Central memory CD4-positive, alpha-beta T cell (primary cell): ENCODE data around the gene ADORA2B.
"Not testable (repeated sequence)": the region's sequence is repeated elsewhere in the genome, so short reads cannot be mapped to it uniquely, and the experiment has no call there.

Source experiments
- DNase-seq: peaks from one replicate; pipeline ENCODE4 v3.0.0; 2022
- total RNA-seq, 3 experiments: gene quantifications; one replicate each; lab custom pipeline; 2026; lab: John Stamatoyannopoulos, UW

The ADORA2B gene
- 0 to 2.6 (median 0) reads per million in 3 experiments for total RNA-seq

- DNase-seq, result no peak
Observed at GRCh38 chr17:15944759-15945526, at the start of gene ADORA2B. TSS of gene ADORA2B (plus strand) at chr17:15945130. CDS start at chr17:15945249, 119 bp downstream.

GRCh38 chr17:15896277-15896676, 48.7 kb upstream of the ADORA2B start:
- no peak for DNase-seq

GRCh38 chr17:15896834-15897233, 48.1 kb upstream of the ADORA2B start:
- no peak for DNase-seq

GRCh38 chr17:15899596-15899995, 45.3 kb upstream of the ADORA2B start:
- DNase-seq, result not testable (repeated sequence)

- DNase-seq, result no peak
Observed at GRCh38 chr17:15900871-15901270, 44.1 kb upstream of the ADORA2B start.

- not testable (repeated sequence) for DNase-seq
Observed at GRCh38 chr17:15905236-15905635, 39.7 kb upstream of the ADORA2B start.

GRCh38 chr17:15907290-15907689, 37.6 kb upstream of the ADORA2B start:
- no peak for DNase-seq

- no peak for DNase-seq
Observed at GRCh38 chr17:15908378-15908777, 36.6 kb upstream of the ADORA2B start.

GRCh38 chr17:15909481-15909991, 35.4 kb upstream of the ADORA2B start:
- no peak for DNase-seq

GRCh38 chr17:15910791-15911190, 34.1 kb upstream of the ADORA2B start:
- DNase-seq, result no peak

- not testable (repeated sequence) for DNase-seq
Observed at GRCh38 chr17:15911701-15912100, 33.2 kb upstream of the ADORA2B start.

GRCh38 chr17:15912416-15912955, 32.4 kb upstream of the ADORA2B start:
- DNase-seq, result no peak

- no peak for DNase-seq
Observed at GRCh38 chr17:15913826-15914225, 31.1 kb upstream of the ADORA2B start.

GRCh38 chr17:15914400-15915170, 30.3 kb upstream of the ADORA2B start:
- DNase-seq, result no peak

- DNase-seq, result no peak
Observed at GRCh38 chr17:15915961-15916360, 29.0 kb upstream of the ADORA2B start.

- no peak for DNase-seq
Observed at GRCh38 chr17:15917021-15917437, 27.9 kb upstream of the ADORA2B start.

GRCh38 chr17:15917438-15918027, 27.4 kb upstream of the ADORA2B start:
- no peak for DNase-seq

GRCh38 chr17:15918261-15918660, 26.7 kb upstream of the ADORA2B start:
- DNase-seq, result no peak

- DNase-seq, result no peak
Observed at GRCh38 chr17:15918661-15919259, 26.2 kb upstream of the ADORA2B start.

GRCh38 chr17:15919466-15919865, 25.5 kb upstream of the ADORA2B start:
- DNase-seq, result no peak

GRCh38 chr17:15920758-15921239, 24.1 kb upstream of the ADORA2B start:
- DNase-seq, result no peak

GRCh38 chr17:15921640-15922039, 23.3 kb upstream of the ADORA2B start:
- no peak for DNase-seq
